ENCODE measurements around the gene RASSF3.
"Not testable (repeated sequence)": the region's sequence is repeated elsewhere in the genome, so short reads cannot be mapped to it uniquely, and the experiment has no call there.

The RASSF3 gene

DNA sequence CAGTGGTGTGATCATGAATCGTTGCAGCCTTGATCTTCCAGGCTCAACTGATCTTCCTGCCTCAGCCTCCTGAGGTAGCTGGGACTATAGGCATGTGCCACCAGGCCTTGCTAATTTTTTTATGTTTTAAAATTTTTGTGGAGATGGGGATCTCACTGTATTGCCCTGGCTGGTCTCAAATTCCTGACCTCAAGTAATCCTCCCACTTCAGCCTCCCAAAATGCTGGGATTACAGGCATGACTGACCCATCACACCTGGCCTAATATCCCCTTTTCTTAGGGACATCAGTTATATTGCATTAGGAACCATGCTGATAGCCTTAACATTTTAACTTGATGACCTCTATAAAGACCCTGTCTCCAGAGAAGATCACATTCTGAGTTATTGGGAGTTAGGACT lies 42.8 kb downstream of the RASSF3 start:
- Histone ChIP-seq H3K36me3 (ENCODE audit: control insufficient read depth, insufficient read depth, low read length) (no peaks in the 10 kb centered on the region), H3K27me3 (ENCODE audit: control insufficient read depth, insufficient read depth, low read length, poor library complexity, severe bottlenecking) (no peaks in the 10 kb centered on the region), H3K27ac (ENCODE audit: insufficient read depth, low read depth, low read length, poor library complexity, severe bottlenecking) (no peak overlapping the region), H3K4me1 (ENCODE audit: control insufficient read depth, insufficient read depth, low read length) (no peaks in the 10 kb centered on the region), H3K9me3 (ENCODE audit: control insufficient read depth, low read length) (no peaks in the 10 kb centered on the region), H3K4me3 (ENCODE audit: insufficient read depth, low read depth, low read length) (no peak overlapping the region)
- WGBS, 2 experiments = 85 to 86% methylated on average over 1 of the region's 1 CpG

DNA sequence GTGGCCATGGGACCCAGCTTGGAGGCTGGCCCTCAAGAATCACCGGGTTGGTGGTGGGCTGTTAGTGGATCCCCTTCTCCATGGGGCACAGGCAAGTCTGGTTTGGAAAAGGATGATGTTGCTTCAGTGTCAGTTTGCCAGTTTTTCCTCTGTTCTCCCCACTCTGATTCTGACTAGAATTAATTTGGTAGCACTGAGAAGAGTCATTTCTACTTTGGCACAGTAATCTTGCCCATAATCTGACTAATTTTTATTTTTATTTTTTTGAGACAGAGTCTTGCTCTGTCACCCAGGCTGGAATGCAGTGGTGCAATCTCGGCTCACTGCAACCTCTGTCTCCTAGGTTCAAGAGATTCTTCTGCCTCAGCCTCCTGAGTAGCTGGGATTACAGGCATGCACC lies 43.6 kb downstream of the RASSF3 start:
- 94 to 98% methylated on average over 2 of the region's 2 CpGs for WGBS, 2 experiments
- H3K27ac ChIP-seq (ENCODE audit: insufficient read depth, low read depth, low read length, poor library complexity, severe bottlenecking) = not testable (repeated sequence)

GRCh38 chr12:64655141-64655540 lies 44.8 kb downstream of the RASSF3 start:
- Histone ChIP-seq H3K4me1 (ENCODE audit: control insufficient read depth, insufficient read depth, low read length) (no peaks in the 10 kb centered on the region), H3K27ac (ENCODE audit: insufficient read depth, low read depth, low read length, poor library complexity, severe bottlenecking) (no peak overlapping the region), H3K4me3 (ENCODE audit: insufficient read depth, low read depth, low read length) (no peak overlapping the region), H3K9me3 (ENCODE audit: control insufficient read depth, low read length) (no peaks in the 10 kb centered on the region), H3K36me3 (ENCODE audit: control insufficient read depth, insufficient read depth, low read length) (no peaks in the 10 kb centered on the region), H3K27me3 (ENCODE audit: control insufficient read depth, insufficient read depth, low read length, poor library complexity, severe bottlenecking) (no peaks in the 10 kb centered on the region)
- WGBS, 2 experiments = 97 to 98% methylated on average over 3 of the region's 3 CpGs

More for the DNA sequence above, 43.6 kb downstream of the RASSF3 start:
- not testable (repeated sequence) for H3K4me3 ChIP-seq (ENCODE audit: insufficient read depth, low read depth, low read length); H3K36me3 ChIP-seq (ENCODE audit: control insufficient read depth, insufficient read depth, low read length); H3K27me3 ChIP-seq (ENCODE audit: control insufficient read depth, insufficient read depth, low read length, poor library complexity, severe bottlenecking); H3K9me3 ChIP-seq (ENCODE audit: control insufficient read depth, low read length); H3K4me1 ChIP-seq (ENCODE audit: control insufficient read depth, insufficient read depth, low read length)

DNA sequence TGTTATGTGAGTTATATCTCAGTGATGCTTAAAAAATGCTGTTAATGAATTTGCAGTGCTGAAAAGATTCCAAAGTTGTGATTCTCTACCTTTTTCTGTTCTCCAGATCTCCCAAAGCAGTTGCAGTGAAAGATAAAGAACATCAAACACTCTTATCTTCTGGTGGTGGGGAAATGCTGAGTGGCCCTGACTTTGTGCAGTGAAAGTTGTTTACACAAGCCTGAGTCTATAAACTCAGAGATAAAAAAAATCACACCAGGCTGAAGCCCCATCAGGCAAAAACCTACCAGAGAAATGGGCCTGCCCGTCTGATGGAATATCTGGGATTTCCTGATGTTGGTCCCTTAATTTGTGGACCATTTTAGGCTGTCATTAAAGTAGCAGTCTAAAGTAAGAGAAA lies 46.1 kb downstream of the RASSF3 start:
- 93 to 95% methylated on average over 1 of the region's 1 CpG for WGBS, 2 experiments
- no peak overlapping the region for H3K27ac ChIP-seq (ENCODE audit: insufficient read depth, low read depth, low read length, poor library complexity, severe bottlenecking)

GRCh38 chr12:64658892-64659481 lies 48.7 kb downstream of the RASSF3 start:
- Histone ChIP-seq H3K4me3 (ENCODE audit: insufficient read depth, low read depth, low read length) (no peak overlapping the region), H3K9me3 (ENCODE audit: control insufficient read depth, low read length) (no peaks in the 10 kb centered on the region), H3K4me1 (ENCODE audit: control insufficient read depth, insufficient read depth, low read length) (no peaks in the 10 kb centered on the region), H3K36me3 (ENCODE audit: control insufficient read depth, insufficient read depth, low read length) (no peaks in the 10 kb centered on the region), H3K27ac (ENCODE audit: insufficient read depth, low read depth, low read length, poor library complexity, severe bottlenecking) (no peak overlapping the region), H3K27me3 (ENCODE audit: control insufficient read depth, insufficient read depth, low read length, poor library complexity, severe bottlenecking) (no peaks in the 10 kb centered on the region)
- WGBS, 2 experiments = 94 to 98% methylated on average over 3 of the region's 3 CpGs

More for the DNA sequence above, 46.1 kb downstream of the RASSF3 start:
- H3K36me3 ChIP-seq (ENCODE audit: control insufficient read depth, insufficient read depth, low read length) = no peaks in the 10 kb centered on the region
- no peaks in the 10 kb centered on the region for H3K4me1 ChIP-seq (ENCODE audit: control insufficient read depth, insufficient read depth, low read length)
- H3K27me3 ChIP-seq (ENCODE audit: control insufficient read depth, insufficient read depth, low read length, poor library complexity, severe bottlenecking) = no peaks in the 10 kb centered on the region
- no peaks in the 10 kb centered on the region for H3K9me3 ChIP-seq (ENCODE audit: control insufficient read depth, low read length)
- H3K4me3 ChIP-seq (ENCODE audit: insufficient read depth, low read depth, low read length) = no peak overlapping the region

DNA sequence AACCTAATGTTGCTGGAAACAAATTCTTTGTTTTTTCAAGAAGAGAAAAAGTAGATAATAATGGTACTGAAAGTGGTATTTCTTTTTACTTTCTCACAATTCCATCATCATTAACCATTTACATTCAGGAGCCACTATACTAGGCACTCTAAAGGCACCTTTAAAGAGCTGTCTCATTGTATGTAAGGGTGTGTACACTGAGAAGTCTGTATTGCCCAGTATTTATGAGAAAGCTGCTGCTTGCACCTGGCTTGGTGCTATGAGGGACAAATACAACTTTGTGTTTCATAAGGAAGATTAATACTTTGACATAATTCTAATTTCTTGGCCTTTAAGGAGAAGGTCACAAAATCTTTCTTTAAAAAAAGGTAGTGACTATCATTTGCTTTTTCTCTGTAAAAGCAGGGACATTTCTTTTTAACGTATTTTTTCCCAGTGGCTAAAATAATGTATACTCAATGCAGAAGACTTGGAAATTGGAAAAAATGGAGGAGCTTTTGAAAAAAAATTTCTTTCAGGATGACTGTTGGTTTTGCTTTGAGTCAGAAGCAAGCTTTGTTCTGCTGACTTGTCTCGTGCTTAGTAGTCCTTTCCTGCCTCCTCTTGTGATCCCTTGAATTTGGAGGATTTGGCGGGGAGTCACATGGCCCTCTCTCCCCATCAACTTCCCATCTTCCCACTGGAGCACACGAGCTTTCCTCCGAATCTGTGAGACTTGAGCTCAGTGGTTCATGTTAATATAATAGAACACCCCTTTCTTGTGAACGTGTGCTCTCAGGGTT lies 50.1 kb downstream of the RASSF3 start:
- H3K27ac ChIP-seq (ENCODE audit: insufficient read depth, low read depth, low read length, poor library complexity, severe bottlenecking) = no peak overlapping the region
- H3K27me3 ChIP-seq (ENCODE audit: control insufficient read depth, insufficient read depth, low read length, poor library complexity, severe bottlenecking) = no peaks in the 10 kb centered on the region
- no peaks in the 10 kb centered on the region for H3K36me3 ChIP-seq (ENCODE audit: control insufficient read depth, insufficient read depth, low read length)
- 90 to 93% methylated on average over 6 of the region's 6 CpGs for WGBS, 2 experiments
- no peak overlapping the region for H3K4me3 ChIP-seq (ENCODE audit: insufficient read depth, low read depth, low read length)
- H3K9me3 ChIP-seq (ENCODE audit: control insufficient read depth, low read length) = no peaks in the 10 kb centered on the region
- H3K4me1 ChIP-seq (ENCODE audit: control insufficient read depth, insufficient read depth, low read length) = peaks cover 3% of the 10 kb centered on the region

GRCh38 chr12:64663015-64663414 lies 52.7 kb downstream of the RASSF3 start:
- H3K27me3 ChIP-seq (ENCODE audit: control insufficient read depth, insufficient read depth, low read length, poor library complexity, severe bottlenecking) = no peaks in the 10 kb centered on the region
- no peak overlapping the region for H3K27ac ChIP-seq (ENCODE audit: insufficient read depth, low read depth, low read length, poor library complexity, severe bottlenecking)
- WGBS, 2 experiments = 90 to 95% methylated on average over 4 to 5 of the region's 5 CpGs
- no peak overlapping the region for H3K4me3 ChIP-seq (ENCODE audit: insufficient read depth, low read depth, low read length)
- peaks cover 8% of the 10 kb centered on the region for H3K4me1 ChIP-seq (ENCODE audit: control insufficient read depth, insufficient read depth, low read length)
- H3K36me3 ChIP-seq (ENCODE audit: control insufficient read depth, insufficient read depth, low read length) = no peaks in the 10 kb centered on the region
- no peaks in the 10 kb centered on the region for H3K9me3 ChIP-seq (ENCODE audit: control insufficient read depth, low read length)

GRCh38 chr12:64665514-64665913 lies 55.2 kb downstream of the RASSF3 start:
- Histone ChIP-seq H3K9me3 (ENCODE audit: control insufficient read depth, low read length) (no peaks in the 10 kb centered on the region), H3K36me3 (ENCODE audit: control insufficient read depth, insufficient read depth, low read length) (no peaks in the 10 kb centered on the region), H3K27ac (ENCODE audit: insufficient read depth, low read depth, low read length, poor library complexity, severe bottlenecking) (no peak overlapping the region), H3K4me3 (ENCODE audit: insufficient read depth, low read depth, low read length) (no peak overlapping the region), H3K4me1 (ENCODE audit: control insufficient read depth, insufficient read depth, low read length) (peaks cover 8% of the 10 kb centered on the region), H3K27me3 (ENCODE audit: control insufficient read depth, insufficient read depth, low read length, poor library complexity, severe bottlenecking) (no peaks in the 10 kb centered on the region)
- 84 to 86% methylated on average over 4 of the region's 4 CpGs for WGBS, 2 experiments

GRCh38 chr12:64666054-64666914 lies 56.0 kb downstream of the RASSF3 start:
- H3K9me3 ChIP-seq (ENCODE audit: control insufficient read depth, low read length) = no peaks in the 10 kb centered on the region
- no peak overlapping the region for H3K4me3 ChIP-seq (ENCODE audit: insufficient read depth, low read depth, low read length)
- no peaks in the 10 kb centered on the region for H3K36me3 ChIP-seq (ENCODE audit: control insufficient read depth, insufficient read depth, low read length)
- H3K27ac ChIP-seq (ENCODE audit: insufficient read depth, low read depth, low read length, poor library complexity, severe bottlenecking) = no peak overlapping the region
- WGBS, 2 experiments = 91 to 98% methylated on average over 2 to 3 of the region's 3 CpGs
- peaks cover 8% of the 10 kb centered on the region for H3K4me1 ChIP-seq (ENCODE audit: control insufficient read depth, insufficient read depth, low read length)
- no peaks in the 10 kb centered on the region for H3K27me3 ChIP-seq (ENCODE audit: control insufficient read depth, insufficient read depth, low read length, poor library complexity, severe bottlenecking)

- H3K4me3 ChIP-seq (ENCODE audit: insufficient read depth, low read depth, low read length) = no peak overlapping the region
- H3K9me3 ChIP-seq (ENCODE audit: control insufficient read depth, low read length) = no peaks in the 10 kb centered on the region
- 91 to 95% methylated on average over 2 of the region's 2 CpGs for WGBS, 2 experiments
- peaks cover 11% of the 10 kb centered on the region for H3K4me1 ChIP-seq (ENCODE audit: control insufficient read depth, insufficient read depth, low read length)
- H3K27me3 ChIP-seq (ENCODE audit: control insufficient read depth, insufficient read depth, low read length, poor library complexity, severe bottlenecking) = no peaks in the 10 kb centered on the region
- H3K27ac ChIP-seq (ENCODE audit: insufficient read depth, low read depth, low read length, poor library complexity, severe bottlenecking) = no peak overlapping the region
- H3K36me3 ChIP-seq (ENCODE audit: control insufficient read depth, insufficient read depth, low read length) = no peaks in the 10 kb centered on the region
Observed at GRCh38 chr12:64667793-64668192, 57.5 kb downstream of the RASSF3 start.

Measured in ectodermal cell (in vitro differentiated cells).